Measurements from ENCODE around the gene GGTLC1.

The GGTLC1 gene

DNA sequence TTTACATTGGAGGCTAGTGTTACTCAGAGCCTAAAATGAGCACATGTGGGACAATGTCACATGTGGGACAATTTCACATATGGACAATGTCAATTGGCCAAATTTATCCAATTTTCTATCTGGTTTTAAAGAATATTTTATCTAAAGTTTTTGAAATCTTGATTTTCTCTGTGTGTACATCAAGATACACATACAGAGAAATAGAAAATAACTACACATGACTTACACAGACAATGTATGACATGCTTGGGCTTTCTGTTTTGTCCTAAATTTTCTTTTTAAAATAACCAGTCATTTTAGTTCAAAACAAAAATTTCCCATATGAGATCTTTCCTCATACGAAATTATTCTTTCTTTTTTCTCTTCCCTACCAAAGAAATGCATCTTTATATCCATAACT, 24.6 kb downstream of the GGTLC1 start:
- TF ChIP-seq, protein P1, sequence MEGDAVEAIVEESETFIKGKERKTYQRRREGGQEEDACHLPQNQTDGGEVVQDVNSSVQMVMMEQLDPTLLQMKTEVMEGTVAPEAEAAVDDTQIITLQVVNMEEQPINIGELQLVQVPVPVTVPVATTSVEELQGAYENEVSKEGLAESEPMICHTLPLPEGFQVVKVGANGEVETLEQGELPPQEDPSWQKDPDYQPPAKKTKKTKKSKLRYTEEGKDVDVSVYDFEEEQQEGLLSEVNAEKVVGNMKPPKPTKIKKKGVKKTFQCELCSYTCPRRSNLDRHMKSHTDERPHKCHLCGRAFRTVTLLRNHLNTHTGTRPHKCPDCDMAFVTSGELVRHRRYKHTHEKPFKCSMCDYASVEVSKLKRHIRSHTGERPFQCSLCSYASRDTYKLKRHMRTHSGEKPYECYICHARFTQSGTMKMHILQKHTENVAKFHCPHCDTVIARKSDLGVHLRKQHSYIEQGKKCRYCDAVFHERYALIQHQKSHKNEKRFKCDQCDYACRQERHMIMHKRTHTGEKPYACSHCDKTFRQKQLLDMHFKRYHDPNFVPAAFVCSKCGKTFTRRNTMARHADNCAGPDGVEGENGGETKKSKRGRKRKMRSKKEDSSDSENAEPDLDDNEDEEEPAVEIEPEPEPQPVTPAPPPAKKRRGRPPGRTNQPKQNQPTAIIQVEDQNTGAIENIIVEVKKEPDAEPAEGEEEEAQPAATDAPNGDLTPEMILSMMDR (IDR thresholded peaks at IDR 0.05; ENCODE audit: insufficient read depth, low read depth, low read length, missing control alignments) = no peak
- DNase-seq (ENCODE audit: low read depth) = no peak

DNA sequence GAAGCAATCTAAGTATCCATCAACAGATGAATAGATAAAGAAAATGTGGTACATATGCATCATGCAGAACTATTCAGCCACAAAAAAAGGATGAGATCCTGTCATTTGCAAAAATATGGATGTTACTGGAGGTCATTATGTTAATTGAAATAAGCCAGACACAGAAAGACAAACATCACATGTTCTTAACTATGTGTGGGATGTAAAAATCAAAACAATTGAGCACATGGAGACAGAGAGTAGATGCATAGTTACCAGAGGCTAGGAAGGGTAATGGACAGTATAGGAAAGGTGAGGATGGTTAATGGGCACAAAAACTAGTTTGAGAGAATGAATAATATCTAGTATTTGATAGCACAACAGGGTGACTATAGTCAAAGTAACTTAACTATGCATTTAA, 26.3 kb downstream of the GGTLC1 start:
- TF ChIP-seq, protein P1 (IDR thresholded peaks at IDR 0.05; ENCODE audit: insufficient read depth, low read depth, low read length, missing control alignments) = no peak
- DNase-seq (ENCODE audit: low read depth) = no peak
- H3K4me3 ChIP-seq (ENCODE audit: low read depth, low read length) = no peak overlapping the region

More for the DNA sequence above, 24.6 kb downstream of the GGTLC1 start:
- H3K4me3 ChIP-seq (ENCODE audit: low read depth, low read length) = no peak overlapping the region

DNA sequence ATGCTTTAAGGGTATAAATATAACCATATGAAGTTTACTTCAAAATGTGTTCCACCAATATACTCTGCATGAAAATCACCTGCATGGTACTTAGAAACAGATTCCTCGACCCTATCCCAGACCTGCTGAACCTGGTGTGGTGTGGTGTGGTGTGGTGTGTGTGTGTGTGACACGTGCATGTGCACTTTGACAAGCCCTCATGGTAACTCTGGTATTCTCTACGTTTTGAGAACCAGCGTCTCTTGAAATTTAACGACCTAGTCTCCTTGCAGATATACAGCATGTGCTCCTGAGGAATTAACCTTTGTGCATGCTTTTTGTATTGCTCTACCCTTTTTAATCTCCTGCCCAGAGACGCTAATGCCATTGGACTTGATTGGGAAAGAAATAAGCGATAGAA, 29.5 kb downstream of the GGTLC1 start:
- H3K4me3 ChIP-seq (ENCODE audit: low read depth, low read length) = no peak overlapping the region
- no peak for DNase-seq (ENCODE audit: low read depth)
- TF ChIP-seq, protein P1 (IDR thresholded peaks at IDR 0.05; ENCODE audit: insufficient read depth, low read depth, low read length, missing control alignments) = no peak

DNA sequence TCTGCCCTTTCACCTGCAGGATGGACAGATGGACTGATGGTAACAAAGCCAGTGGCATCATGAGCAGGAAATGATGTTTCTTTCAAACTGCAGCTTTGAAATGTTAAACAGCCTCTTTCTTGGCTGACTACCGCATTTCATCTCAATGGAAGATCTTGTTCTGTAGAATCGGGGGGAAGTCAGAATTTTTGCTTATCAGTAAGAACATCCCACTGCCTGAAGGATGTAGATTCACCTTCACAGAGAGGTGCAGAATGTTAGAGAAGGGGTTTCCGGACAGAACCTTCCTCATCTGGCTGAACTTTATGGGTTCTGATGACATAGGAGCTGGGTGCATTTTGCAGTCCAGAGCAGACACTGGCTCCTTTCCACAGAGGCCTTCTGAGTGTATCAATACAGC, 32.7 kb downstream of the GGTLC1 start:
- no peak overlapping the region for H3K4me3 ChIP-seq (ENCODE audit: low read depth, low read length)
- no peak for DNase-seq (ENCODE audit: low read depth)
- TF ChIP-seq, protein P1 (IDR thresholded peaks at IDR 0.05; ENCODE audit: insufficient read depth, low read depth, low read length, missing control alignments) = no peak

DNA sequence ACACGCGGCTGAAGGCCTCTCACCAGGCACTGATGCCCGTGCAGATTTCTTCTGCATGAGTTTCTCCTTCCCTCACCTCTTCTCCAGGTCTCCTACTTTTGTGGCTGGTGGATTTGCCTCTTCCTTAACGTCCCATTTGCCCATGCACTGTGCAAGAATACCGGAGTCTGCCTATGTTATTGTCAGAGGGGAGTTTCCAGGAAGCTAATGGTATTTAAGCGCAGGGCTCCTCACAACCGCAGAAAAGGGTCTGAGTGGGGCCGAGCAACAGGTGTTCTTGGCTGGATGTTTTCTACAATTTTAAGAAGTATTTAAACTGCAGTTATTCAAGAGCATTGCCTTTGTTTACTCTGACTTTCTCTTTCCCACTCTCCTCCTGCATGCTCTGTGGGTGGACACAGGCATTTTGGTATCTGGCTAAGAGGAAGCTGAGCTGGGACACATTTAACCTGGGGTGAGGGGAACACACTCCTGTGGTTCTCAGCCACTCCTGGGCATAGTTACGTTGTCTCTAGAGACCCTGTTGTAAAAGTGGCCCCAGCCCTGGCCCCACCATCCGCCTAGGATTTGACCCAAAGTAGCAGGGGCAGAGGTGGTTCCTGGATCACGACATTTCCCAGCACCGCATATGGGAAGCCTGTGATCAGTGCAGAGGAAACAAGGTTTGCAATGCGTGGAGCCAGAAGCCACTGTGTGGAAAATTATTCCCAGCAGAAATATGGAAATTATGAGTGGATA, 34.4 kb downstream of the GGTLC1 start:
- no peak for DNase-seq (ENCODE audit: low read depth)
- TF ChIP-seq, protein P1 (IDR thresholded peaks at IDR 0.05; ENCODE audit: insufficient read depth, low read depth, low read length, missing control alignments) = no peak
- H3K4me3 ChIP-seq (ENCODE audit: low read depth, low read length) = no peak overlapping the region

DNA sequence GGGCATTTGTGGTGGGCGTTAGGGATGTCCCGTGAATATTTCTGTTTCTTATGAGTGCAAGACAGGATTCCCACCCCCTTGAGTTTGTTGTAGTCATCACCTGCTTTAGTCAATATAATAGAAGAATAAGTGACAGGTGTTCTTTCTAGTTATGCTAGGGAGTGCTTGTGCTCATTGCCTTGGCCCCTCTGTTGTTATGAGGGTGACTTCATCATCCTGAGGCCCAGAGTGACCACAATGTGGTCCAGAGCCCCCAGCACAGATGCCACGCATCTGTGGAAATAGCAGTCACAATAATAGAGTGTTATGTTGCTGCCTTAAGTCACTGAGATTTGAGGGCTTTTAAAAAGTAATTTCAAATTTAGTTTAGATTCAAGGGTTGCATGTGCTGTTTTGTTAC, 42.4 kb downstream of the GGTLC1 start:
- TF ChIP-seq, protein P1 (IDR thresholded peaks at IDR 0.05; ENCODE audit: insufficient read depth, low read depth, low read length, missing control alignments) = no peak
- H3K4me3 ChIP-seq (ENCODE audit: low read depth, low read length) = no peak overlapping the region
- DNase-seq (ENCODE audit: low read depth) = no peak

DNA sequence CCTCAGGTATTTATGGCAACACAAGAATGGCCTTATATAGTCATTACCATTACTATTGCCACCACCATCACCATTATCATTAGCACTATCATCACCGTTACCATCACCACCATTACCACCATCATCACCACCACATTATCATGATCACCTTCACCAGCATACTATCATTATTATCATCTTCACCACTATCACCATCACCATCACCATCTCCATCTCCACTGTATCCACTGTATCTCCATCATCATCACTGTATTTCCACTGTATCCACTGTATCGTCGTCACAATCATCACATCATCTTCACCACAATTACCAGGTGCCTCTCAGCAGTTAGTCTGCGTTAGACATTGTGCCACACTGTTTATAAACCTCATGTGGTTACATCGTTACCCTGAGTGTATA, 45.3 kb downstream of the GGTLC1 start:
- H3K4me3 ChIP-seq (ENCODE audit: low read depth, low read length) = no peak overlapping the region
- TF ChIP-seq, protein P1 (IDR thresholded peaks at IDR 0.05; ENCODE audit: insufficient read depth, low read depth, low read length, missing control alignments) = no peak
- DNase-seq (ENCODE audit: low read depth) = no peak
